Right renal pelvis (tissue), 4 donors: ENCODE measurements around the gene ACSM2A. TPM values are rescaled to one million over a fixed set of nuclear protein-coding genes. Genes with fewer than 3 reads are reported as not detected.
"Not testable (repeated sequence)": the region's sequence is repeated elsewhere in the genome, so short reads cannot be mapped to it uniquely, and the experiment has no call there.

Experiments used
- DNase-seq, 4 donors: peaks; one replicate each; pipeline ENCODE4 v3.0.0-alpha.2; 2013; ENCODE audit warnings: low read depth in 4 of 4, low spot score in 3 of 4, missing footprints in 1 of 4
- polyA plus RNA-seq, 4 donors: library from polyadenylated mRNA; unstranded; fragments of 120-200 nt; gene quantifications; one replicate each; pipeline ENCODE4 v1.2.1, GENCODE V29; 2013; ENCODE audit not compliant: insufficient read length in 4 of 4

Gene ACSM2A
- polyA plus RNA-seq, 4 donors: 57.3 to 76.3 (median 59.0) TPM

DNA sequence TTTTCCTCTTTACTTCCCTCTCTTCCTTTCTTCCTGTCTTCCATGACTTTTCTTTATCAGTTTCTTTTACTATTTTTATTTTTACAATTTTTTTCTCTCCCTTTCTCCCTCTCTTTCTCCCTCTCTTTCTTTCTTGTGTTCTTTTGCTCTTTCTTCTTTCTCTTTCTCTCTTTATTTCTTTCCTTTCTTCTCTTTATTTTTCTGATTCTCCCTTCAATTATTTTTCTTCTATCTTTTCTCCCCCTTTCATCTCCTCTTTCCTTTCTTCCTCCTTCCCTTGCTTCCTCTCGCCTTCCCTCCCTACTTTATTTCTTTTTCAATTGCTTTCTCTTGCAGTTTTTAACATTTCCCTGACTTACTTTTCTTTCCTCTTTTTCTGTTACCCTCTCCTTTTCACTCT lies 85.3 kb downstream of the ACSM2A start:
- not testable (repeated sequence) for DNase-seq

Other genes starting within 250 kb of the ACSM2A start
- 1 to 10 TPM; 1.6 to 4.6 (median 2.9) TPM for gene GP2, start 124.0 kb upstream of the ACSM2A start, polyA plus RNA-seq
- 100 to 1,000 TPM; 117 to 243 (median 186) TPM for gene UMOD, start 98.8 kb upstream of the ACSM2A start, polyA plus RNA-seq
- gene PDILT, start 46.8 kb upstream of the ACSM2A start, polyA plus RNA-seq: under 1 TPM in 1 of 4 donors, not detected in 3; 0.09 TPM
- 1 to 10 TPM; 4.4 to 7.1 (median 6.4) TPM for gene ACSM5, start 42.0 kb upstream of the ACSM2A start, polyA plus RNA-seq
- 10 to 100 TPM; 45.1 to 95.4 (median 58.7) TPM for gene ACSM2B, start 124.8 kb downstream of the ACSM2A start, polyA plus RNA-seq
- 1 to 10 TPM in 2 of 4 donors, under 1 TPM in 2; 0.90 to 2.5 (median 0.99) TPM for gene ACSM1, start 246.2 kb downstream of the ACSM2A start, polyA plus RNA-seq